Stimulated activated CD4-positive, alpha-beta T cell treated with anti-CD3 and anti-CD28 coated beads, Interleukin-12 subunit alpha, Interleukin-12 subunit beta, amount 100 ng/mL, for 4 hours (primary cell): ENCODE results near the gene CLSTN3.

Experiments used
- DNase-seq: peaks from one replicate; pipeline ENCODE4 v3.0.0-alpha.2; 2020

The CLSTN3 gene

GRCh38 chr12:7129872-7130691 lies at the start of gene CLSTN3:
Gene CLSTN3, plus strand, starts transcription at chr12:7130371. Its CDS starts 278 bp downstream, at chr12:7130649.
- DNase-seq, result peak; percentile 82

GRCh38 chr12:7081037-7081436 lies 49.1 kb upstream of the CLSTN3 start:
- DNase-seq, result no peak

DNA sequence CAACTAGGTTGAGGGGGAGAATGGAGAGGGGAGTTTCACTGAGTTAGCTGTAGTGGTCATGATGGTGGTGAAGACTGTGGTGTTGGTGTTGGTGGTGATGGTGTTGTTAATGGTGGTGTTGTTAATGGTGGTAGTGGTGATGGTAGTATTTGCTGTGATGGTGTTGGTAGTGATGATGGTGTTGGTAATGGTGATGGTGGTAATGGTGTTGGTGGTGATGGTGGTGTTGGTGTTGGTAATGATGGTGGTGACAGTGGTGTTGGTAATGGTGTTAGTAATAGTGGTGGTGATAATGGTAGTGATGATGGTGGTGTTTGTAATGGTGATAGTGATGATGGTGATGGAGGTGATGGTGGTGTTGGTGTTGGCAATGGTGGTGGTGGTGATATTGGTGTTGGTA lies 47.0 kb upstream of the CLSTN3 start:
- DNase-seq, result no peak

DNA sequence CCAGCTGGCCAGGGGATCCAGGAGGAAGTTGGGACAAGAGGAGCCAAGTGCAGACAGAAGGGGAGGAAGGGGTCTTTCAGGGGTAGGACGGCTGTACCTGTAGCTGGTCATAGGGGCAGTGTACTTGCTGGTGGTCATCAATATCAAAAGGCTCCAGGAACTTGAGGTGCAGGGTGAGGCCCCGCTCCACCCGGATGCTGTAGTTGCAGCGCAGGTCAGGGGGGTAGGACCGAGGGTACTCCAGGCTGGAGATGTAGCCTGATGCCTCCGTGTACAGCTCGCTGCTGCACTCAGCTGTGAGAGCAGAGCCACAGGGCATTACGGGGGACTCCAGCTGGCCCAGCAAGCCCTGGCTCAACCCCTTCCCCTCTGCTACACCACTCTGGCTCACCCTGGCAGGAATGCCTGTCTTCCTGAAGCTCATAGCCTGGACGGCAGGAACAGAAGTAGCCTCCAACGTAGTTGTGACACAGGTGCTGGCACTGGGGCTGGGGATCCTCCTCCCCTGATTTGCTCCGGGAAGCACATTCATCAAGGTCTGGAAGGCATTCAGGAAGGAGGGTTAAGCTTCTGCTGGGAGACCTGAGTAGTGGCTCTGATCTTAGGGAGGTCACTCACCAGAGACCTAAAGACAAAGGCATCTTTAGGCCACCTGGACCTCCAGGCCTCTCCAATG lies 40.8 kb upstream of the CLSTN3 start:
- DNase-seq, result no peak

- no peak for DNase-seq
Observed at GRCh38 chr12:7090222-7090998, 39.8 kb upstream of the CLSTN3 start.

- DNase-seq, result no peak
Observed at GRCh38 chr12:7091171-7091570, 39.0 kb upstream of the CLSTN3 start.

- no peak for DNase-seq
Observed at GRCh38 chr12:7091660-7092228, 38.4 kb upstream of the CLSTN3 start.

DNA sequence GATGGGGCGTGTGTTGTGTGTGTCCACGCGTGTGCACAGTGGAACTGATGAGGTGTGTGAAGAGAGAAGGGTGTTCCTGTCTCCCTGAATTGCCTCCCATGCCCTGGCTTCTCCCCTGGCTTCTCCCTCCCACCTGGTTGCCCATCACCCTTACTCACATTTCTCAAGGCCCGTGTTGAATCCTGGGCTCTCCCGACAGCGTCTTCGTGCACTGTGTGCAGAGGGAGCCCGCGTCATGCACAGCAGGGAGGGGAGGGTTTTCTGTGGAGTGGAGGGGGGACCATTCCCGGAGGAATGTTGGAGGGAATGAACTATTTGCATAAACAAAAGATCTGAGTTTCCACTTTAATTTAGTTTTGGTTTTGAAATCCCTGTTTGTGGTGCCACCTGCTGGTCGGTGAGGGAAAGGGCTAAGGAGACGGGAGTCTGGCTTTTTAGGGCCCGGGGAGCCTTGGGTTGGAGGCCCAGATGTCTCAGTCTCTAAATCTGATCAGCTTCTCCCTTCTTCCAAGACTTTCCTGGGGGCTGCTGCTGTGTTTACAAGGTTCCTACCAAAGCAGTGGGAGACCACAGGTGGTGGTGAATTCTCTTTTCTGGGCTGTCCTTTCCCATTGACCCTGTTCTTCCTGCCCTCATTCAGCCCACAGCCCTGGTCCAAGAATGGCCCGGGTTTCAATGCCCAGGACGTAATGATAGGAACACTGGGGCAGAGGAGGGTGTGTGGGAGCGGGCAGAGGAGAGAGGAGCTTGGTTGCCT lies 37.8 kb upstream of the CLSTN3 start, which contains the start of gene C1R:
Gene C1R (minus strand): TSS at position 217 of the 757 bp plus-strand sequence. CDS start 57 bp downstream, at position 160.
- peak; percentile 65 for DNase-seq

DNA sequence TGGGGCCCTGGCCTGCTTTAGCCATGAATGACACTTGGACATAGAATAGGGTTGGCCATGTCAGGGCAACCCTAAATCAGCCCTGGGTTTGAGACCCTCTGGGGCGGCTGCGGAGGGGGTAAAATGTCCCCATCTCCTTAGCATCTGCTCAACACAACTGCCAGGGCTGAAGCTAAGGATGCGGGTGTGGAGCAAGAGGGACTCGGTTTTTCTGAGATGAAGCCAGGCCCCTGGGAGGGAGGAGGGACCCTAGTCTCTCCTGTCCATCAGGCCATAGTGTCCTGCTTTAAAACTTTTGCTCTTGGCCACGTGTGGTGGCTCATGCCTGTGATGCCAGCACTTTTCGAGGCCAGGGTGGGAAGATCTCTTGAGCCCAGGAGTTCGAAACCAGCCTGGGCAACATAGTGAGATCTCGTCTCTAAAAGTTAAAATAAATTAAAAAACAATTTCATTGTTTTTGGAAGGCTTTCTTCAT lies 37.1 kb upstream of the CLSTN3 start:
- DNase-seq, result no peak

GRCh38 chr12:7093486-7093885 lies 36.7 kb upstream of the CLSTN3 start:
- DNase-seq, result no peak

- no peak for DNase-seq
Observed at GRCh38 chr12:7093892-7094291, 36.3 kb upstream of the CLSTN3 start.

GRCh38 chr12:7096006-7096932 lies 33.9 kb upstream of the CLSTN3 start:
- DNase-seq, result no peak

GRCh38 chr12:7096979-7097378 lies 33.2 kb upstream of the CLSTN3 start:
- DNase-seq, result no peak

DNA sequence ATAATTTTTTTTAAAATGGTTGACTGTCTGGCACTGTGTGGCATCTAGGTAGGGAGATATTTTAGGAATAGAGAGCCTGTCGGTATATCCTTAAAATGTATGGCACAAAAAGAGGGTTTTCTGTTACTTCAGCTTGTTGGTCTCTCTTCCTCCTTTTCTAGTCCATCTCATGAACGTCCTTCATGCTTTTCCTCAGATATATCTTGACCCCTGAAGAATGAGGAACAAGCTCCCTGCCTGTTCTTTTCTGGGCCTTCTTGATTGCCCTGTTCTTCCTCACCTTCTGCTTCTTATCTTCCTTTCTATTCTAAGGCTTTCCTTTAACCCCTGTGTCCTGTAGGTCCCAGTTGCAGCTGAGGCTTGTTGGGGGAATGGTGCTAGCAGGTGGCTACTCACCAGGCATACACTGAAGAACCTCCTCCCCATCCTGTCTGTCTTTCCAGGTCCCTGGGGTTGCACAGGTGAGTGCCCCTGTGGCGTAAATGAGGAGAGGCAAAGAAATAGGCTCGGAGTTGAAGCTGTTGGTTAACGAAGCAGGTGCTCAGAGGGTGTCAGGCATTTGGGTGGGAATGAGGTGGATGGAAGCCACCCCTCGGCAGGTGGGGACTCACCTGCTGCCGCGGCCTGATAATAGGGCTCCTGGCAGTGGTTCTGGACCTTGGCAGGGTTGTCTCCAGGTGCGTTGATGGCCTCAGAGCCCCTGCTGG lies 30.7 kb upstream of the CLSTN3 start:
- no peak for DNase-seq

GRCh38 chr12:7100239-7100638 lies 29.9 kb upstream of the CLSTN3 start:
- no peak for DNase-seq

DNA sequence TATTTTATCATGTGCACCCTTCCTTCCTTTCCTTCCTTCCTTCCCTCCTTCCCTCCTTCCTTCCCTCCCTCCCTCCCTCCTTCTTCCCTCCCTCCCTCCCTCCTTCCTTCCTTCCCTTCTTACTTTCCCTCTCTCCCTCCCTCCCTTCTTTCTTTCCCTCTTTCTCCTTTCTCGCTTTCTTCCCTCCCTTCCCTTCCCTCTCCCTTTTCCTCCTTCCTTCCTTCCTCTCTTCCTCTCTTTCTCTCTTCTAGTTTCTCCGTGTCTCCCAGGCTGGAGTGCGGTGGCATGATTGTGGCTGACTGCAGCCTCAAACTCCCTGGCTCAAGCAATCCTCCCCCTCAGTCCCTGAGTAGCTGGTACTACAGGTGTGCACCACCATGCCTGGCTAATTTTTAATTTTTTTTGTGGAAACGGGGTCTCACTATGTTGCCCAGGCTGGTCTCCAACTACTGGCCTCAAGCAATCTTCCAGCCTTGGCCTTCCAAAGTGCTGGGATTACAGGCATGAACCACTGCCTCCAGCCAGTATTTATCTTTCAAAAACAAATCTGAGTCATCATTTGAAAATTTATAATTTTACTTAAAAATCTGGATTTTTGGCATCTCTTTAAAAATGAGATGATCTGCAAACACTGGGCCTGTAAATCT lies 29.0 kb upstream of the CLSTN3 start:
- DNase-seq, result no peak

GRCh38 chr12:7101694-7102131 lies 28.5 kb upstream of the CLSTN3 start:
- DNase-seq, result no peak

- no peak for DNase-seq
Observed at GRCh38 chr12:7102582-7102981, 27.6 kb upstream of the CLSTN3 start.

DNA sequence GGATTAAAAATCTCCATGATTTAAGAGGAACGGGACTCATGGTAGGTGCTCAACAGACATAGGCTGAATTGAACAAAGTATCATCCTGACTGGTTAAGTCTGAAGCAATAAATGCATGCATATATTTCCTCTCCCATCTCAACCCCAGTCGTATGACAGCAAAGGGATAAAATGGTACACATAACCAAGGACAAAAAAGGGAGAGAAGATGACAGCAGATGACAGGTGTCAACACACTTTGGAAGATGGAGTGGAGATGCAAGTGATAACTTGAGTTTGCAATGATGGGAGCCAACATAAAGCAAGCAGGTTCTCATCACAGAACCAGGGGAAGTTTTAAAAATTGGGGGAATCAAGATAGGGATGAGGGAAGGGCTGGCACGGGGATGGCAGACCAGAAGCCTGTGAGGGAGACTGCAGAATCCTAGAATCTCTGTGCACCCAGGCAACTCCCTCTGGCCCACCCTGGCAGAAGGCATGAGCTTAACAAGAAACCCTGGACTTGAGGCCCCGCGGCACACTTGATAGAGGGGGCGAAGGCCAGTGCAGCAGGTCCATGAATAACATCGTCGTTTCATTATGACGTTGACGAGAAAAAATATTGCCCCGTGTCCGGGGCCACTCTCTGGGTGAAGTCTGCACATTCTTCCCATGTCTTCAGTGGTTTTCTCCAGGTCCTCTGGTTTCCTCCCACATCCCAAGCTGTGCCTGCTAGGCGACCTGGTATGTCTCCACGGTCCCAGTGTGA lies 26.2 kb upstream of the CLSTN3 start:
- no peak for DNase-seq
